ENCODE results near the gene C1RL. TPM values are rescaled to one million over a fixed set of nuclear protein-coding genes. Genes with fewer than 3 reads are reported as not detected.

C1RL gene
- total RNA-seq, 6 experiments from 2014 or later = 8.5 to 20.0 (median 15.8) TPM

GRCh38 chr12:7102582-7102981, 6.4 kb downstream of the C1RL start:
- H3K36me3 Mint-ChIP-seq (ENCODE audit: low read depth) = peaks cover 20% of the 10 kb centered on the region
- no peak overlapping the region for H3K27ac Mint-ChIP-seq
- no peaks in the 10 kb centered on the region for H3K27me3 Mint-ChIP-seq (ENCODE audit: insufficient read depth)
- DNase-seq = no peak
- H3K9me3 Mint-ChIP-seq = peaks cover 15% of the 10 kb centered on the region
- TF ChIP-seq CTCF (IDR thresholded peaks at IDR 0.05) = no peak
- peaks cover 16% of the 10 kb centered on the region for H3K4me1 Mint-ChIP-seq (ENCODE audit: low read depth)
- H3K4me3 Mint-ChIP-seq = no peak overlapping the region

GRCh38 chr12:7101694-7102131, 7.3 kb downstream of the C1RL start:
- Mint-ChIP-seq H3K27ac (no peak overlapping the region), H3K36me3 (ENCODE audit: low read depth) (peaks cover 19% of the 10 kb centered on the region), H3K9me3 (peaks cover 15% of the 10 kb centered on the region), H3K27me3 (ENCODE audit: insufficient read depth) (no peaks in the 10 kb centered on the region), H3K4me3 (no peak overlapping the region), H3K4me1 (ENCODE audit: low read depth) (peaks cover 14% of the 10 kb centered on the region)
- no peak for DNase-seq
- no peak for TF ChIP-seq CTCF (IDR thresholded peaks at IDR 0.05)

- no peak for TF ChIP-seq CTCF (IDR thresholded peaks at IDR 0.05)
- peaks cover 9% of the 10 kb centered on the region for H3K9me3 Mint-ChIP-seq
- H3K36me3 Mint-ChIP-seq (ENCODE audit: low read depth) = peaks cover 14% of the 10 kb centered on the region
- H3K27ac Mint-ChIP-seq = no peak overlapping the region
- DNase-seq = no peak
- H3K4me1 Mint-ChIP-seq (ENCODE audit: low read depth) = peaks cover 10% of the 10 kb centered on the region
- no peaks in the 10 kb centered on the region; the same call in 1 of the 2 replicates for H3K27me3 Mint-ChIP-seq (ENCODE audit: insufficient read depth)
- no peak overlapping the region for H3K4me3 Mint-ChIP-seq
Measured at GRCh38 chr12:7101047-7101693, 7.8 kb downstream of the C1RL start.

GRCh38 chr12:7100239-7100638, 8.8 kb downstream of the C1RL start:
- Mint-ChIP-seq H3K4me3 (no peak overlapping the region), H3K9me3 (no peaks in the 10 kb centered on the region), H3K27ac (no peak overlapping the region), H3K4me1 (ENCODE audit: low read depth) (peaks cover 8% of the 10 kb centered on the region), H3K36me3 (ENCODE audit: low read depth) (peaks cover 5% of the 10 kb centered on the region), H3K27me3 (ENCODE audit: insufficient read depth) (peaks cover 2% of the 10 kb centered on the region)
- no peak for DNase-seq
- no peak for TF ChIP-seq CTCF (IDR thresholded peaks at IDR 0.05)

GRCh38 chr12:7099290-7099996, 9.6 kb downstream of the C1RL start:
- H3K27me3 Mint-ChIP-seq (ENCODE audit: insufficient read depth) = peaks cover 3% of the 10 kb centered on the region
- H3K36me3 Mint-ChIP-seq (ENCODE audit: low read depth) = peaks cover 5% of the 10 kb centered on the region
- no peak for TF ChIP-seq CTCF (IDR thresholded peaks at IDR 0.05)
- no peaks in the 10 kb centered on the region for H3K9me3 Mint-ChIP-seq
- no peak overlapping the region for H3K4me3 Mint-ChIP-seq
- H3K4me1 Mint-ChIP-seq (ENCODE audit: low read depth) = peaks cover 8% of the 10 kb centered on the region
- DNase-seq = no peak
- no peak overlapping the region for H3K27ac Mint-ChIP-seq

All from HFFc6 (cell line).